Nephron progenitor cell (in vitro differentiated cells): Measurements from ENCODE around the gene TNK1.

Experiments used
- DNase-seq: peaks from one replicate; pipeline ENCODE4 v3.0.0; 2021
- H3K27ac Mint-ChIP-seq: 2 replicates; pipeline ENCODE4 v1.8.0; 2021; ENCODE audit warnings: mild to moderate bottlenecking, moderate library complexity, mixed read lengths
- H3K27me3 Mint-ChIP-seq: 2 replicates; pipeline ENCODE4 v1.8.0; 2021; ENCODE audit warnings: mild to moderate bottlenecking, low read depth, mixed read lengths; ENCODE audit not compliant: poor library complexity
- H3K36me3 Mint-ChIP-seq: 2 replicates; pipeline ENCODE4 v1.8.0; 2021; ENCODE audit warnings: low read depth, mixed read lengths
- H3K4me1 Mint-ChIP-seq: 2 replicates; pipeline ENCODE4 v1.8.0; 2021; ENCODE audit warnings: mixed read lengths
- H3K4me3 Mint-ChIP-seq: 2 replicates; pipeline ENCODE4 v1.8.0; 2021; ENCODE audit warnings: mild to moderate bottlenecking, moderate library complexity, mixed read lengths
- H3K9me3 Mint-ChIP-seq: 2 replicates; pipeline ENCODE4 v1.8.0; 2021; ENCODE audit warnings: mild to moderate bottlenecking, moderate library complexity, mixed read lengths
- CTCF ChIP-seq: fragments of 200-600 bp; sonication (generic); IDR thresholded peaks from 2 replicates; pipeline ENCODE4 v1.5.0; 2021; ENCODE audit warnings: antibody characterized with exemption

The TNK1 gene

GRCh38 chr17:7417056-7417655 lies 36.3 kb downstream of the TNK1 start:
- Mint-ChIP-seq H3K36me3 (peaks cover 20% of the 10 kb centered on the region), H3K4me3 (no peak overlapping the region), H3K4me1 (peaks cover 60% of the 10 kb centered on the region), H3K9me3 (no peaks in the 10 kb centered on the region), H3K27ac (no peak overlapping the region), H3K27me3 (peaks cover 3% of the 10 kb centered on the region)
- DNase-seq, result no peak
- no peak for TF ChIP-seq CTCF

DNA sequence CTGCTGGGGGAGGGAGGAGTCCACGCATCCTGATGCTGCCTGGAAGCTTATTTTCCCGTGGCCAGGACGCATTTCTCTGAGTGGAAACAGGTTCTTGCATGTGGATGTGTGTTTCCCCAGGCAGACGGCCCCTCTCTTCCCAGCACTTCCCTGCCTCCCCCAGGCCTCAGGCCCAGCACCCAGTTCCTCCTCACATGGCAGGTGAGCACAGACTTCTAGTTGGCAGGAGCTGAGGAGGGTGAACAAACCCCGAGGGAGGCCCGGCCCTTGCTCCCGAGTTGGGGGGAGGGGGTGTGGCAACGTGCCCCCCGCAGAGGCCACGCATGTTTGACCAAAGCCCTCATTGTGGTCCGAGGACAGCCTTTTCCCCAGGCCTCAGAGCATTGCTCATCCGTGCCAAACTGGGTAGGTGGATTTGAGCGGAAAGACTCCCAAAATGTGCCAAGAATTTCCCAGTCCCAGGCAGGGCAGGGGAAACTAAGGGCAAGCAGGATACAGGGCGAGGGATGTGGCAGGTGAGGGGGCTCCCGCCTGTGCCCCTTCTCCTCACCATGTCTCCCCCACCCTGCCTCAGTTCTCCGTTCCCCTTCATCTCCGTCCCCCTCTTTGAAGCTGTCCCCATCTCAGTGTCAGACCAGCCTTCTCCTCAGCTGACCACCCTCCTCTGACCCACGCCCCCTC lies 37.7 kb downstream of the TNK1 start:
- Mint-ChIP-seq H3K4me1 (peaks cover 49% of the 10 kb centered on the region), H3K27me3 (peaks cover 3% of the 10 kb centered on the region), H3K36me3 (peaks cover 18% of the 10 kb centered on the region), H3K27ac (peak overlapping the region; percentile 98), H3K9me3 (no peaks in the 10 kb centered on the region), H3K4me3 (no peak overlapping the region)
- TF ChIP-seq CTCF, result no peak
- no peak for DNase-seq

DNA sequence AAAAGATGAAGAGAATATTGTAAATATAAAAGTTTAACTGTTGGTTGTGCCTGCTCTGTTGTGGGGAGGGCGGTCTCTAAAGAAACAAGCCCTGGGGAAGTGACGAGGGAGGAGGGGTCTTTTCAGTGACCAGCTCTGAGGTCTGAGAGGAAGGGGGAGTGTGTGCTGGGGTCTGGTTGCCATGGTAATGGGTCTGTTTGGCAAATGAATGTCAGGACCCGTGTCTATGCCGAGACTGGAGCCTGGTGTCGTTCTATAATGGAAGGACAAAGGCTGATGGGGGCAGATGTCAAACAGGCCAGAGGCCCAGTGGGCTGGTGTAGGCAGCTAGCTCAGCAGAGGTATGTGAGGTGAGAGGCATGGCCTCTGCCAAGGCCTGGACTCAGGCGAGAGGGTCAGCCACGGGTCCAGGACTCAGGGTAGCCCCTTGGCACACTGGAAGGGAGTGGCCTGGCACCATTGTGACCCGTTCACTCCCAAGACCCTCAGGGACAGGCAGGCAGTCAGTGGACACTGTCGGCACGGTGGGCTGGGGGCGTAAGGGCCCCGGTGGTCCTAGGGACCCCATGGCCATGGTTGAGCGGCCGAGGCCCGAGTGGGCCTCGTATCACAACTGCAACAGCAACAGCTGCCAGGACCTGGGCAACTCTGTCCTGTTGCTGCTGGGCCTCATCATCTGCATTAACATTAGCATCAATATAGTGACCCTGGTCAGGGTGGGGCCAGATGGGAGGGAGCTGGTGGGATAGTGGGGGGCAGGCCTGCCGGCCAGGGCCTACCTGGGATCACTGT lies 39.1 kb downstream of the TNK1 start, which contains the start of gene SPEM1:
Gene SPEM1 (plus strand): TSS at position 506 of the 792 bp plus-strand sequence. CDS start 61 bp downstream, at position 567.
- Mint-ChIP-seq H3K27ac (peak within 1 kb of the TSS; percentile 98), H3K27me3 (peaks cover 3% of the 10 kb centered on the region)
- TF ChIP-seq CTCF, result no peak

GRCh38 chr17:7421186-7421585 lies 40.3 kb downstream of the TNK1 start:
- H3K36me3 Mint-ChIP-seq, result peaks cover 7% of the 10 kb centered on the region

More for the DNA sequence above, 39.1 kb downstream of the TNK1 start, which contains the start of gene SPEM1:
- Mint-ChIP-seq H3K9me3 (no peaks in the 10 kb centered on the region), H3K4me3 (peak within 1 kb of the TSS; percentile 46), H3K4me1 (peaks cover 53% of the 10 kb centered on the region), H3K36me3 (peaks cover 18% of the 10 kb centered on the region)
- peak; percentile 59 for DNase-seq

GRCh38 chr17:7423679-7424078 lies 42.8 kb downstream of the TNK1 start:
- TF ChIP-seq CTCF, result no peak
- Mint-ChIP-seq H3K4me1 (peaks cover 40% of the 10 kb centered on the region), H3K36me3 (no peaks in the 10 kb centered on the region), H3K27me3 (peaks cover 7% of the 10 kb centered on the region), H3K27ac (no peak overlapping the region), H3K4me3 (no peak overlapping the region), H3K9me3 (no peaks in the 10 kb centered on the region)
- no peak for DNase-seq

More at GRCh38 chr17:7421186-7421585, 40.3 kb downstream of the TNK1 start:
- no peaks in the 10 kb centered on the region for H3K9me3 Mint-ChIP-seq
- TF ChIP-seq CTCF, result no peak
- DNase-seq, result no peak
- H3K4me1 Mint-ChIP-seq, result peaks cover 53% of the 10 kb centered on the region
- H3K27ac Mint-ChIP-seq, result peak overlapping the region; percentile 98
- no peak overlapping the region for H3K4me3 Mint-ChIP-seq
- H3K27me3 Mint-ChIP-seq, result peaks cover 2% of the 10 kb centered on the region
